HG03135 (cell line): ENCODE results near the gene EXOSC2.
A peak's percentile ranks its signal among the peaks of the same experiment; 100 is the strongest.

Source experiments
- ATAC-seq: cut with Tn5 transposase; IDR thresholded peaks from one replicate; pipeline ENCODE4 v1.9.1; 2021; ENCODE audit warnings: mild to moderate bottlenecking, moderate library complexity; ENCODE audit not compliant: unreplicated experiment

EXOSC2 gene

GRCh38 chr9:130693426-130694191 lies at the start of gene EXOSC2:
TSS of gene EXOSC2 (plus strand) at chr9:130693780. CDS start at chr9:130693792, 12 bp downstream.
- peak; percentile 91 for ATAC-seq

- ATAC-seq, result no peak
Observed at GRCh38 chr9:130651221-130651620, 42.4 kb upstream of the EXOSC2 start.

- no peak for ATAC-seq
Observed at GRCh38 chr9:130651752-130652151, 41.8 kb upstream of the EXOSC2 start.

GRCh38 chr9:130654879-130655278 lies 38.7 kb upstream of the EXOSC2 start:
- no peak for ATAC-seq

- ATAC-seq, result no peak
Observed at GRCh38 chr9:130658893-130659698, 34.5 kb upstream of the EXOSC2 start.

- ATAC-seq, result no peak
Observed at GRCh38 chr9:130659699-130660248, 33.8 kb upstream of the EXOSC2 start.

- no peak for ATAC-seq
Observed at GRCh38 chr9:130660326-130660682, 33.3 kb upstream of the EXOSC2 start.

- no peak for ATAC-seq
Observed at GRCh38 chr9:130660683-130661450, 32.7 kb upstream of the EXOSC2 start.

- ATAC-seq, result no peak
Observed at GRCh38 chr9:130661451-130662098, 32.0 kb upstream of the EXOSC2 start.

GRCh38 chr9:130662099-130662969 lies 31.2 kb upstream of the EXOSC2 start:
- no peak for ATAC-seq

GRCh38 chr9:130662970-130663257 lies 30.7 kb upstream of the EXOSC2 start:
- no peak for ATAC-seq

GRCh38 chr9:130663258-130663976 lies 30.2 kb upstream of the EXOSC2 start:
- ATAC-seq, result no peak

- ATAC-seq, result no peak
Observed at GRCh38 chr9:130663977-130664250, 29.7 kb upstream of the EXOSC2 start.

GRCh38 chr9:130664251-130665028 lies 29.1 kb upstream of the EXOSC2 start, which contains the start of gene PRDM12:
TSS of gene PRDM12 (plus strand) at chr9:130664594. CDS start at chr9:130664654, 60 bp downstream.
- ATAC-seq, result no peak

- no peak for ATAC-seq
Observed at GRCh38 chr9:130665029-130665430, 28.6 kb upstream of the EXOSC2 start.

GRCh38 chr9:130665431-130666392 lies 27.9 kb upstream of the EXOSC2 start:
- ATAC-seq, result no peak

- no peak for ATAC-seq
Observed at GRCh38 chr9:130666393-130667119, 27.0 kb upstream of the EXOSC2 start.
